ENCODE results near the gene NCKIPSD. TPM values are rescaled to one million over a fixed set of nuclear protein-coding genes. Genes with fewer than 3 reads are reported as not detected.

The NCKIPSD gene
- total RNA-seq, 3 donors from 2014 or later (not counting 1 experiment from before 2014, with no cell fraction given) = 12.2 to 14.1 (median 12.8) TPM

DNA sequence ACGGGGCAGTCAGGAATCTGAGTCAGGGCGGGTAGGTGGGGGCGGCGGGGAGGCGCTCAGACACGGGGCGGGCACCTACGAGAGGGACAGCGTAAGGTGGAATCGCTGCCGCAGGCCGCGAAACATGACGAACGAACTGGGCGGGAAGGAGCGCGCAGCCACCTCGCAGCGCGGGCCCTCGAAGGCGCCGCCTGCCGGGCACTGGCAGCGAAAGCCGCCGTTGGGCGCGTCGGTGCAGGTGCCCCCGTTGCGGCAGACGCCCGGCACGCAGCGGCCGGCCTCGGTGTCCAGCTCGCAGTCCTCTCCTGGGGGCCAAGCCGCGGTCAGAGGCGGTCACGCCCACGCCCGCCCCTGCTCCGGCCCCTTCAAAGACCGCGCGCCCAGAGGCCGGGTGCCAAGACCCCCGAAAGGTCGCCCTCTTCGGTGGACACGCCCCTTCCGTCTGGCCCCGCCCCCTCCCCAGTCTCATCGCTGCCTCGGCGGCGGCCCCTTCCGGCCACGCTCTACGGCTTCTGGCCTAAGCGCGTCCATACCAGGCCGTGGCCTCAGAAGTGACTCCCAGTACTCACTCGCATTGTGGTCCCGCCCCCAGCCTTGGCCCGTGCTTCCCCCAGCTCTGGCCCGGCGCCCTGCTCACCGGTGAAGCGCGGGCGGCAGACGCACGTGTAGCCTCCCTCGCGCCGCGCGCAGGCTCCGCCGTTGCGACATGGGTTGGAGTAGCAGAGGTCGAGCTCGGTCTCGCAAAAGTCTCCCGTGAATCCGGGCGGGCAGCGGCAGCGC, 29.5 kb downstream of the NCKIPSD start:
- H3K27ac Mint-ChIP-seq = peak overlapping the region; percentile 31 to 73
- Histone ChIP-seq H3K27me3 (ENCODE audit: control insufficient read depth, insufficient read depth, low read length) (peaks cover 3% of the 10 kb centered on the region), H3K4me1 (ENCODE audit: control insufficient read depth, insufficient read depth, low read length) (peaks cover 27% of the 10 kb centered on the region), H3K36me3 (ENCODE audit: control insufficient read depth, insufficient read depth, low read length) (no peaks in the 10 kb centered on the region), H3K4me3 (ENCODE audit: low read length) (peak overlapping the region; percentile 49), H3K9me3 (ENCODE audit: control insufficient read depth, insufficient read depth, low read length) (peaks cover 3% of the 10 kb centered on the region), H3K27ac (ENCODE audit: low read length) (peak overlapping the region; percentile 58)
- H3K9me3 Mint-ChIP-seq = no peaks in the 10 kb centered on the region
- peaks cover 7 to 8% of the 10 kb centered on the region in 2 donors for H3K27me3 Mint-ChIP-seq (ENCODE audit: low read depth in 2 of 2)
- peak overlapping the region; percentile 77 for H3K4me3 Mint-ChIP-seq
- ATAC-seq (peak; percentile 86 to 89 (median 87)), DNase-seq (peak; percentile 83 to 94)
- TF ChIP-seq, protein P1, sequence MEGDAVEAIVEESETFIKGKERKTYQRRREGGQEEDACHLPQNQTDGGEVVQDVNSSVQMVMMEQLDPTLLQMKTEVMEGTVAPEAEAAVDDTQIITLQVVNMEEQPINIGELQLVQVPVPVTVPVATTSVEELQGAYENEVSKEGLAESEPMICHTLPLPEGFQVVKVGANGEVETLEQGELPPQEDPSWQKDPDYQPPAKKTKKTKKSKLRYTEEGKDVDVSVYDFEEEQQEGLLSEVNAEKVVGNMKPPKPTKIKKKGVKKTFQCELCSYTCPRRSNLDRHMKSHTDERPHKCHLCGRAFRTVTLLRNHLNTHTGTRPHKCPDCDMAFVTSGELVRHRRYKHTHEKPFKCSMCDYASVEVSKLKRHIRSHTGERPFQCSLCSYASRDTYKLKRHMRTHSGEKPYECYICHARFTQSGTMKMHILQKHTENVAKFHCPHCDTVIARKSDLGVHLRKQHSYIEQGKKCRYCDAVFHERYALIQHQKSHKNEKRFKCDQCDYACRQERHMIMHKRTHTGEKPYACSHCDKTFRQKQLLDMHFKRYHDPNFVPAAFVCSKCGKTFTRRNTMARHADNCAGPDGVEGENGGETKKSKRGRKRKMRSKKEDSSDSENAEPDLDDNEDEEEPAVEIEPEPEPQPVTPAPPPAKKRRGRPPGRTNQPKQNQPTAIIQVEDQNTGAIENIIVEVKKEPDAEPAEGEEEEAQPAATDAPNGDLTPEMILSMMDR (IDR thresholded peaks at IDR 0.05) = peak; percentile 78
- peaks cover 5 to 8% of the 10 kb centered on the region in 2 donors for H3K4me1 Mint-ChIP-seq
- intact Hi-C loops (cut with micrococcal nuclease) = no loop called here
- no peaks in the 10 kb centered on the region for H3K36me3 Mint-ChIP-seq
- WGBS (ENCODE audit: insufficient coverage) = 6% methylated on average over 94 of the region's 94 CpGs

DNA sequence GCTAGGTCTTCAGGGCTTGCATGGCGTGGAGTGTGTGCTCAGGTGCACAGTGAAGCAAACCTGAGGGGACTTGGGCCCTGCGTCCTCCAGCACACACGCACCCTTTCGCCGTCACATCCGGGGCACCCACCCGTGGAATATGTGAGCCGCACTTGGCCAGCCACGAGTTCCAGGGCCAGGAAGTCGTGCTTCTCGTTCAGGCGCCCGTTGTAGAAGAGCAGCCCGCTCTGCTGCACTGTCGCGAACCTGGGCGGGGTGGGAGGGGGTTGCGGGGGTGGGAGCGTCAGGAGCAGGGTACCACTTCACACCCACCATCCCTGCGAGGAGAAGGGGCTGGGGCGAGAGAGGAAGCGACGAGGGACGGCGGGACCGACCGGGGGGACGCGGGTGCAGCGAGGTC, 30.1 kb downstream of the NCKIPSD start:
- Mint-ChIP-seq H3K27ac (peak overlapping the region; percentile 31 to 73), H3K9me3 (no peaks in the 10 kb centered on the region), H3K4me3 (peak overlapping the region; percentile 75), H3K4me1 (peaks cover 5 to 8% of the 10 kb centered on the region in 2 donors), H3K27me3 (ENCODE audit: low read depth in 2 of 2) (peaks cover 7 to 8% of the 10 kb centered on the region in 2 donors), H3K36me3 (no peaks in the 10 kb centered on the region)
- no peaks in the 10 kb centered on the region for H3K36me3 ChIP-seq (ENCODE audit: control insufficient read depth, insufficient read depth, low read length)
- peaks cover under 1% of the 10 kb centered on the region for H3K27me3 ChIP-seq (ENCODE audit: control insufficient read depth, insufficient read depth, low read length)
- H3K4me3 ChIP-seq (ENCODE audit: low read length) = peak overlapping the region; percentile 49
- 10% methylated on average over 25 of the region's 30 CpGs for WGBS (ENCODE audit: insufficient coverage)
- peak in 1 of 2 donors; percentile 75 for DNase-seq
- no peaks in the 10 kb centered on the region for H3K9me3 ChIP-seq (ENCODE audit: control insufficient read depth, insufficient read depth, low read length)
- H3K27ac ChIP-seq (ENCODE audit: low read length) = peak overlapping the region; percentile 58
- ATAC-seq = peak; percentile 24 to 52 (median 31)
- TF ChIP-seq, protein P1 (IDR thresholded peaks at IDR 0.05) = no peak
- intact Hi-C loops (cut with micrococcal nuclease) = loop anchor here (1.0 kb wide), 1 partner anchor 20 kb away; the partner anchor contains the start of gene SLC26A6
- peaks cover 21% of the 10 kb centered on the region for H3K4me1 ChIP-seq (ENCODE audit: control insufficient read depth, insufficient read depth, low read length)

DNA sequence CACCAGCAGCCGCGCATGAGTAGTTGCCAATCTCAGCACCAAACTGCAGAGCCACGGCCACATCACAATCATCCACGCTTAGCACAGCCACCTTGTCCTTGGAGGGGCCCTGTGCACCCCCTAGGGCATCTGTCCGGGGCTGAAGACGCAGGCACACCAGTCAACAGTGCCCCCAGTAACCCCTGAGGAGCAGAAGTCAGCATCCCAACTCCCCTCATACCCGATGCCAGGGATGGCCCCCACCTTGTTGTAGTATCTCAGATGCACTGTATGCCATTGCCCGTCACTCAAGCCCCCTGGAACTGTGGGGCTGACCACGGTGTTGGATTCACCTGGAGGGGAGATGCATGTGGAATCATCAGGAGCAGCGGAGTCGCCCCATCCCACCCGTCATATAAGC, 30.7 kb downstream of the NCKIPSD start:
- Mint-ChIP-seq H3K4me1 (peaks cover 5 to 8% of the 10 kb centered on the region in 2 donors), H3K27ac (peak overlapping the region in 1 of 2 donors; percentile 73), H3K36me3 (no peaks in the 10 kb centered on the region), H3K27me3 (ENCODE audit: low read depth in 2 of 2) (peaks cover 5 to 8% of the 10 kb centered on the region in 2 donors), H3K4me3 (peak overlapping the region; percentile 65), H3K9me3 (no peaks in the 10 kb centered on the region)
- H3K9me3 ChIP-seq (ENCODE audit: control insufficient read depth, insufficient read depth, low read length) = no peaks in the 10 kb centered on the region
- no peak for DNase-seq
- peaks cover 21% of the 10 kb centered on the region for H3K4me1 ChIP-seq (ENCODE audit: control insufficient read depth, insufficient read depth, low read length)
- no peak for ATAC-seq
- whole genome bisulfite sequencing (ENCODE audit: insufficient coverage) = 95% methylated on average over 12 of the region's 12 CpGs
- intact Hi-C loops (cut with micrococcal nuclease) = loop anchor here (1.0 kb wide), 1 partner anchor 20 kb away; the partner anchor contains the start of gene SLC26A6
- no peaks in the 10 kb centered on the region for H3K27me3 ChIP-seq (ENCODE audit: control insufficient read depth, insufficient read depth, low read length)
- TF ChIP-seq, protein P1 (IDR thresholded peaks at IDR 0.05) = no peak
- H3K4me3 ChIP-seq (ENCODE audit: low read length) = no peak overlapping the region
- H3K27ac ChIP-seq (ENCODE audit: low read length) = no peak overlapping the region
- H3K36me3 ChIP-seq (ENCODE audit: control insufficient read depth, insufficient read depth, low read length) = no peaks in the 10 kb centered on the region
